Measurements from ENCODE around the gene SCN8A. TPM values are rescaled to one million over a fixed set of nuclear protein-coding genes. Genes with fewer than 3 reads are reported as not detected.

Gene SCN8A
- total and polyA plus RNA-seq, 7 donors: under 0.01 to 2.1 (median 0.71) TPM

DNA sequence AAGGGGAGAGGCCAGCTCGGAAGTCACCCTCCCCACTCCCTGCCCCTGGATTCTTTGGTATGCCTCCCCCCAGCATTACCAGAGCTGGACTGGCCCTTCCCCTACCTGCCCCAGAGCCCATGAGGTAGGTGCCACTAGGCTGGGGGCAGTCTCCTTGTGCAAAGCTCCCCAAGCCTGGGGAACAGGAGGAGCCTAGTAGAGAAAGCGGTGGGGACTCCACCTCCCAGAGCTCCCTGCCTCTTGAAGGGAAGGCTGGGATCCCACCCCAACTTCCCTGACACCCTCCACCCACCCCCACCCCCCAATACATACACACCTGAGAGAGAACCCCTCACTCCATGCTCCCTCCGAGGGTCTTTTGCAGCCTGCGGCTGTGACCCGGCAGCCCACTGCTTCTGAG lies 227.1 kb downstream of the SCN8A start:
- Histone ChIP-seq H3K27me3 (peaks cover 4 to 49% (median 48%) of the 10 kb centered on the region in 3 donors), H3K4me3 (no peak overlapping the region), H3K27ac (no peak overlapping the region), H3K9me3 (no peaks in the 10 kb centered on the region), H3K36me3 (no peaks in the 10 kb centered on the region), H3K4me1 (peaks cover 0 to 18% (median 15%) of the 10 kb centered on the region in 4 donors)
- 92% methylated on average over 5 of the region's 5 CpGs for WGBS, 2 donors
- intact Hi-C loops (cut with DNase I): no loop called here
- no peak for TF ChIP-seq POLR2A (IDR thresholded peaks at IDR 0.05)
- no peak for TF ChIP-seq CTCF (IDR thresholded peaks at IDR 0.05)
- TF ChIP-seq POLR2AphosphoS5 (IDR thresholded peaks at IDR 0.05): no peak
- TF ChIP-seq EP300 (IDR thresholded peaks at IDR 0.05): no peak
- DNase-seq: no peak

DNA sequence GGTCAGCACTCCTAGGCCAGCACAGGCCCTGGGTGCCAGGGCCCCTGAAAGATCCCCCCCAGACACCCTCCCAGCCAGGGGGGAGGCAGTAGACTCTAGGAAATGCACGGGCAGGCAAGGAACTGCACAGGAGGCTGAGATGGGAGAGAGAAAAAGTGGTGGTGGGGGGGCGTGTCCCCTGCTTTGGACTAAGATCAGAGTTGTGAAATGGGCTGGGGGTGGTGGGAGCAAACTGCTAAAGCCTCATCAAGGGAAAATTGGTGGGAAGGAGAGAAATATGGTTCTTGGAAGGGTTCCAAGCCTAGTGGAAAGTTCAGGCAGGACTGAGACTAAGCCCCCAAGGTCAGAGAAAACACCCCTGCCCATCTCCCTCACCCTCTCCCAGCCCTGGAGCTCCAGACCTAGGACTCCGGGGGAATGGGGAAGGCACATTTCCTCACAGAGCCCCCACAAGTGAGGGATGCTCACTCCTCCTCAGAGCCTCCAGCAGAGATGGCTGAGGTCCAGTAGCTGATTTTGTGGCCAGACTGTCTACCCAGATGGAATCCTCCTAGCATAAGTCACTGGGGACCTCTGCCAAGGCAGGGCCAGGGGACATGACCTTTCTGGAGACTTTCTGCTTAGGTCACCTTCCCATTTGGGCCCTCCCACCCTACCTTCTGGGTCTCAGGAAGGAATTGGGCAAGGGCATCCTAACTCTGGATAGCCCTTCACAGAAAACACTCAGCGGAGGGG lies 227.7 kb downstream of the SCN8A start:
- intact Hi-C loops (cut with DNase I): no loop called here
- H3K36me3 ChIP-seq: no peaks in the 10 kb centered on the region
- no peak for DNase-seq
- no peak overlapping the region for H3K4me3 ChIP-seq
- no peak overlapping the region for H3K27ac ChIP-seq
- WGBS, 2 donors: 58 to 78% methylated on average over 4 of the region's 4 CpGs
- H3K27me3 ChIP-seq: peaks cover 4 to 52% (median 49%) of the 10 kb centered on the region in 3 donors
- H3K9me3 ChIP-seq: no peaks in the 10 kb centered on the region
- TF ChIP-seq POLR2A (IDR thresholded peaks at IDR 0.05): no peak
- TF ChIP-seq CTCF (IDR thresholded peaks at IDR 0.05): no peak
- TF ChIP-seq POLR2AphosphoS5 (IDR thresholded peaks at IDR 0.05): no peak
- no peak for TF ChIP-seq EP300 (IDR thresholded peaks at IDR 0.05)
- peaks cover 0 to 17% (median 15%) of the 10 kb centered on the region in 4 donors for H3K4me1 ChIP-seq

DNA sequence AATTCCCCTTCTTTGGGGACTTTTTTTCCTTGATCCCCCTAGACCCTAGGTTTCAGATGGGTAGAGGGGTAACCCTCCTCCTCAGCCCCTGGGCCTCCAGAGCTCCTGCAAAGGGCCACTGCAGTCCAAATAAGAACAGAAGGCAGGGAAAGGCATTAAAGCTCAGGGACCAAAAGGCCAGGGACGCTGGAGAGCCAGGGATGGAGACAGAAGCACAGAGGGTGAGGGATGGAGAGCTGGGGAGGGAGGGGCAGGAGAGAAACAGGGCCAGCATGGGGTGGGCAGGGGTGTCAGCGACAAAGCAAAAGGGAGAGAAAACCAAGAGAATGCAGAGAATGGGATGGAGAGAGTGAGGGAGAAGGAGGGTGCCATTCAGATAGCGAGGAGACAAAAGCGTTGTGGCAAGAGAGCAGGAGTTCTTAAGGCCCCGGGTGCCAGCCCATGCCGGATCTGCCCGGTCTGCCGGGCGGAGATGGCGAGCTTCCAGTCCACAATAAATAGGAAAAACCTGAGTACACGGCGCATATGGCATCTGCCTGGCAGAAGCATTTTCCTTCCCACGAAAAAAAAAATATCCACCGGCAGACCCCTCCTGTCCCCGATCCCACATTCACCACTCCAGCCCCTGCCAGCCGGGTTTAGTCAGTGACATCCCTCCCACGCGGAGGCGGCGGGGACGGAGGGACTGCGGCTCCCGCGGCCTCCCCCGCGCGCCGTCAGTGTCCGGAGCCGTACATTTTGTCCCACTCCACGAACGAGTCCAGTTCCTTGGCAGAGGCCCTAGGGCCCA lies 228.9 kb downstream of the SCN8A start:
- TF ChIP-seq CTCF (IDR thresholded peaks at IDR 0.05) (no peak), POLR2AphosphoS5 (IDR thresholded peaks at IDR 0.05) (no peak), EP300 (IDR thresholded peaks at IDR 0.05) (no peak), POLR2A (IDR thresholded peaks at IDR 0.05) (no peak)
- H3K27ac ChIP-seq: no peak overlapping the region
- intact Hi-C loops (cut with DNase I): no loop called here
- H3K36me3 ChIP-seq: no peaks in the 10 kb centered on the region
- H3K9me3 ChIP-seq: no peaks in the 10 kb centered on the region
- H3K4me3 ChIP-seq: peak overlapping the region in 3 of 4 donors; percentile 35 to 46 (median 39)
- peaks cover 0 to 10% (median 7%) of the 10 kb centered on the region in 4 donors for H3K4me1 ChIP-seq
- DNase-seq: no peak
- peaks cover 0 to 45% (median 43%) of the 10 kb centered on the region in 3 donors for H3K27me3 ChIP-seq
- 35 to 46% methylated on average over 32 of the region's 32 CpGs for WGBS, 2 donors

GRCh38 chr12:51820526-51821439 lies 229.8 kb downstream of the SCN8A start:
- Histone ChIP-seq H3K36me3 (no peaks in the 10 kb centered on the region), H3K9me3 (no peaks in the 10 kb centered on the region), H3K27me3 (peaks cover 0 to 42% (median 38%) of the 10 kb centered on the region in 3 donors), H3K27ac (peak overlapping the region in 2 of 4 donors; percentile 21 to 24), H3K4me3 (peak overlapping the region; percentile 12 to 46 (median 37)), H3K4me1 (peaks cover 0 to 7% (median 6%) of the 10 kb centered on the region in 4 donors)
- no peak for DNase-seq
- TF ChIP-seq CTCF (IDR thresholded peaks at IDR 0.05): no peak
- intact Hi-C loops (cut with DNase I): no loop called here
- 20 to 36% methylated on average over 113 of the region's 113 CpGs for WGBS, 2 donors
